H9 (cell line): ENCODE data around the gene AMDHD1. TPM values are rescaled to one million over a fixed set of nuclear protein-coding genes. Genes with fewer than 3 reads are reported as not detected.

ENCODE experiments used
- DNase-seq: peaks from one replicate; pipeline ENCODE4 v3.0.0-alpha.2; 2017
- H2AFZ ChIP-seq: one replicate; pipeline ENCODE4 v1.6.1; 2013; ENCODE audit warnings: mild to moderate bottlenecking, low read length, control low read depth, moderate library complexity
- H2AK5ac ChIP-seq: 2 replicates; pipeline ENCODE4 v1.6.1; 2013; ENCODE audit warnings: low read length, control low read depth, mixed read lengths; ENCODE audit not compliant: insufficient read length
- H2BK120ac ChIP-seq: one replicate; pipeline ENCODE4 v1.6.1; 2013; ENCODE audit warnings: low read depth, mild to moderate bottlenecking, low read length, control low read depth, inconsistent platforms; ENCODE audit not compliant: poor library complexity, severe bottlenecking
- H2BK12ac ChIP-seq: 2 replicates; pipeline ENCODE4 v1.6.1; 2013; ENCODE audit warnings: low read length, control low read depth, mixed read lengths, low read depth; ENCODE audit not compliant: insufficient read length
- H2BK15ac ChIP-seq: 2 replicates; pipeline ENCODE4 v1.6.1; 2013; ENCODE audit warnings: low read depth, low read length, control low read depth
- H2BK20ac ChIP-seq: one replicate; pipeline ENCODE4 v1.6.1; 2013; ENCODE audit warnings: low read depth, mild to moderate bottlenecking, low read length, control low read depth, inconsistent platforms; ENCODE audit not compliant: poor library complexity, severe bottlenecking
- H2BK5ac ChIP-seq: 2 replicates; pipeline ENCODE4 v1.6.1; 2013; ENCODE audit warnings: low read length, control low read depth, mixed read lengths; ENCODE audit not compliant: insufficient read length
- H3K14ac ChIP-seq: 2 replicates; pipeline ENCODE4 v1.6.1; 2013; ENCODE audit warnings: low read length, control low read depth; ENCODE audit not compliant: insufficient read depth
- H3K18ac ChIP-seq: 2 replicates; pipeline ENCODE4 v1.6.1; 2013; ENCODE audit warnings: low read depth, mild to moderate bottlenecking, mixed read lengths, low read length, control low read depth; ENCODE audit not compliant: insufficient read length
- H3K23ac ChIP-seq: 2 replicates; pipeline ENCODE4 v1.6.1; 2013; ENCODE audit warnings: low read length, control low read depth, mixed read lengths, low read depth; ENCODE audit not compliant: insufficient read length
- H3K23me2 ChIP-seq: 2 replicates; pipeline ENCODE4 v1.6.1; 2013; ENCODE audit warnings: low read depth, mild to moderate bottlenecking, mixed read lengths, low read length, control low read depth; ENCODE audit not compliant: insufficient read length, poor library complexity, severe bottlenecking
- H3K27ac ChIP-seq: 2 replicates; pipeline ENCODE4 v1.5.1; 2013; ENCODE audit warnings: low read length, control low read depth, mixed read lengths, low read depth; ENCODE audit not compliant: insufficient read length
- H3K27me3 ChIP-seq: 2 replicates; pipeline ENCODE4 v1.6.1; 2013; ENCODE audit warnings: low read length, control low read depth, inconsistent platforms; ENCODE audit not compliant: insufficient read depth
- H3K4ac ChIP-seq: 2 replicates; pipeline ENCODE4 v1.6.1; 2013; ENCODE audit warnings: low read depth, mild to moderate bottlenecking, control low read depth, inconsistent platforms, low read length, moderate library complexity
- H3K4me1 ChIP-seq: 2 replicates; pipeline ENCODE4 v1.6.1; 2013; ENCODE audit warnings: low read length, control low read depth, inconsistent platforms; ENCODE audit not compliant: insufficient read depth
- H3K4me2 ChIP-seq: 2 replicates; pipeline ENCODE4 v1.6.1; 2013; ENCODE audit warnings: low read length, control low read depth, mixed read lengths; ENCODE audit not compliant: insufficient read length, insufficient read depth
- H3K56ac ChIP-seq: 2 replicates; pipeline ENCODE4 v1.6.1; 2013; ENCODE audit warnings: low read depth, mild to moderate bottlenecking, mixed read lengths, low read length, control low read depth; ENCODE audit not compliant: insufficient read length
- H3K79me1 ChIP-seq: 2 replicates; pipeline ENCODE4 v1.6.1; 2013; ENCODE audit warnings: low read depth, mild to moderate bottlenecking, moderate library complexity, low read length, control low read depth, inconsistent platforms; ENCODE audit not compliant: insufficient read depth, poor library complexity, severe bottlenecking
- H3K79me2 ChIP-seq: 2 replicates; pipeline ENCODE4 v1.6.1; 2013; ENCODE audit warnings: low read length, control low read depth, inconsistent platforms; ENCODE audit not compliant: insufficient read depth
- H3K9ac ChIP-seq: 2 replicates; pipeline ENCODE4 v1.6.1; 2013; ENCODE audit warnings: low read length, control low read depth, mixed read lengths; ENCODE audit not compliant: insufficient read length; ENCODE audit errors: extremely low read depth
- H3K9me3 ChIP-seq: one replicate; pipeline ENCODE4 v1.6.1; 2013; ENCODE audit warnings: low read depth, low read length, inconsistent platforms; ENCODE audit not compliant: control insufficient read depth
- H3T11ph ChIP-seq: one replicate; pipeline ENCODE4 v1.6.1; 2013; ENCODE audit warnings: mild to moderate bottlenecking, low read length, control low read depth, inconsistent platforms
- H4K20me1 ChIP-seq: one replicate; pipeline ENCODE4 v1.6.1; 2013; ENCODE audit not compliant: control insufficient read depth, insufficient read length, insufficient read depth
- H4K5ac ChIP-seq: 2 replicates; pipeline ENCODE4 v1.6.1; 2013; ENCODE audit warnings: low read depth, mild to moderate bottlenecking, mixed read lengths, low read length, control low read depth; ENCODE audit not compliant: insufficient read length
- H4K8ac ChIP-seq: replicated peaks from 2 replicates; pipeline ENCODE4 v1.6.1; 2013; ENCODE audit warnings: low read length, control low read depth, mixed read lengths, low read depth; ENCODE audit not compliant: insufficient read length
- H4K91ac ChIP-seq: 2 replicates; pipeline ENCODE4 v1.6.1; 2013; ENCODE audit warnings: low read depth, mild to moderate bottlenecking, moderate library complexity, mixed read lengths, low read length, control low read depth; ENCODE audit not compliant: insufficient read length
- H3K27ac Mint-ChIP-seq, 3 experiments: 2 replicates in 2 of 3; 3 replicates in 1 of 3; pipeline ENCODE4 v1.8.0; 2020 to 2021; ENCODE audit warnings: mixed read lengths in 3 of 3, mild to moderate bottlenecking in 1 of 3, moderate library complexity in 1 of 3
- H3K27me3 Mint-ChIP-seq: 2 replicates; pipeline ENCODE4 v1.8.0; 2021; ENCODE audit warnings: low read depth, mild to moderate bottlenecking, moderate library complexity, mixed read lengths
- H3K36me3 Mint-ChIP-seq, 3 experiments: 2 replicates in 2 of 3; 3 replicates in 1 of 3; pipeline ENCODE4 v1.8.0; 2020 to 2021; ENCODE audit warnings: low read depth in 3 of 3, mixed read lengths in 3 of 3; ENCODE audit not compliant: insufficient read depth in 1 of 3
- H3K4me1 Mint-ChIP-seq, 2 experiments: 2 replicates each; pipeline ENCODE4 v1.8.0; 2020; ENCODE audit warnings: mixed read lengths in 2 of 2
- H3K4me3 Mint-ChIP-seq, 2 experiments: 2 replicates in 1 of 2; 3 replicates in 1 of 2; pipeline ENCODE4 v1.8.0; 2020 to 2021; ENCODE audit warnings: mild to moderate bottlenecking in 2 of 2, mixed read lengths in 2 of 2, moderate library complexity in 1 of 2
- H3K9me3 Mint-ChIP-seq, 2 experiments: 2 replicates in 1 of 2; 3 replicates in 1 of 2; pipeline ENCODE4 v1.8.0; 2020; ENCODE audit warnings: mild to moderate bottlenecking in 2 of 2, mixed read lengths in 2 of 2, moderate library complexity in 1 of 2
- CTCF ChIP-seq: fragments of 200-600 bp; sonication (generic); conservative IDR thresholded peaks from 3 replicates; pipeline ENCODE4 v1.8.0; 2021; ENCODE audit warnings: antibody characterized with exemption, mild to moderate bottlenecking
- WGBS: extraction: QIAGEN DNeasy Blood & Tissue Kit; methylation state at CpG from one replicate; pipeline ENCODE4 v1.1.7; 2013; ENCODE audit warnings: missing lambda C conversion rate, low lambda C conversion rate, mixed read lengths; ENCODE audit not compliant: insufficient read length; ENCODE audit errors: extremely low coverage; 5-methylcytosine and 5-hydroxymethylcytosine counted together
- total RNA-seq: library from RNA; stranded (reverse); gene quantifications from 2 replicates; pipeline ENCODE4 v1.2.1, GENCODE V29; 2021

AMDHD1 gene
- total RNA-seq, 1 experiment from 2014 or later = 0.42 TPM

GRCh38 chr12:95966287-95966870 lies 23.2 kb downstream of the AMDHD1 start:
- no peak overlapping the region for H2BK12ac ChIP-seq
- H3K14ac ChIP-seq = no peak overlapping the region
- no peak overlapping the region for H3K4ac ChIP-seq
- Mint-ChIP-seq H3K27ac (no peak overlapping the region), H3K4me1 (peaks cover 10 to 13% of the 10 kb centered on the region in 2 experiments), H3K27me3 (no peaks in the 10 kb centered on the region), H3K4me3 (no peak overlapping the region), H3K9me3 (peaks cover 6 to 7% of the 10 kb centered on the region in 2 experiments; a peak in 4 of 5 replicates), H3K36me3 (peaks cover 0 to 11% (median 6%) of the 10 kb centered on the region in 3 experiments; a peak in 5 of 7 replicates)
- no peaks in the 10 kb centered on the region for H4K20me1 ChIP-seq
- no peaks in the 10 kb centered on the region for H3K27me3 ChIP-seq
- H3K4me1 ChIP-seq = no peaks in the 10 kb centered on the region; the same call in 1 of the 2 replicates
- H4K8ac ChIP-seq = no peak overlapping the region
- H4K5ac ChIP-seq = no peak overlapping the region
- DNase-seq = no peak
- no peaks in the 10 kb centered on the region for H3K23me2 ChIP-seq
- no peak overlapping the region for H2BK120ac ChIP-seq
- no peak overlapping the region for H2BK15ac ChIP-seq
- no peak overlapping the region for H2BK20ac ChIP-seq
- H3K18ac ChIP-seq = no peak overlapping the region
- no peaks in the 10 kb centered on the region for H3K79me2 ChIP-seq
- H3K79me1 ChIP-seq = no peaks in the 10 kb centered on the region
- H4K91ac ChIP-seq = no peak overlapping the region
- no peak overlapping the region for H3T11ph ChIP-seq
- no peak overlapping the region for H3K4me2 ChIP-seq
- TF ChIP-seq CTCF = no peak
- no peak overlapping the region for H3K9ac ChIP-seq
- no peaks in the 10 kb centered on the region for H3K9me3 ChIP-seq
- H3K27ac ChIP-seq = no peak overlapping the region
- H3K23ac ChIP-seq = no peak overlapping the region
- no peak overlapping the region for H2AFZ ChIP-seq
- H2AK5ac ChIP-seq = no peak overlapping the region
- H2BK5ac ChIP-seq = no peak overlapping the region
- WGBS = no CpG with 5 or more reads among the region's 7 CpGs
- H3K56ac ChIP-seq = no peak overlapping the region
